ENCODE results near the gene MRM2.

The MRM2 gene

GRCh38 chr7:2278026-2278425 is 36.0 kb upstream of the MRM2 start:
- no peaks in the 10 kb centered on the region for H3K9me3 ChIP-seq (ENCODE audit: severe bottlenecking)
- no peak for TF ChIP-seq CTCF (IDR thresholded peaks at IDR 0.05; ENCODE audit: low read depth, low read length)
- no peaks in the 10 kb centered on the region for H3K27me3 ChIP-seq (ENCODE audit: insufficient read depth, low read depth, severe bottlenecking)
- DNase-seq, result no peak
- H3K36me3 ChIP-seq, result peaks cover 8% of the 10 kb centered on the region
- H3K4me3 ChIP-seq (ENCODE audit: low read depth, low read length), result no peak overlapping the region
- no peak overlapping the region for H3K27ac ChIP-seq

DNA sequence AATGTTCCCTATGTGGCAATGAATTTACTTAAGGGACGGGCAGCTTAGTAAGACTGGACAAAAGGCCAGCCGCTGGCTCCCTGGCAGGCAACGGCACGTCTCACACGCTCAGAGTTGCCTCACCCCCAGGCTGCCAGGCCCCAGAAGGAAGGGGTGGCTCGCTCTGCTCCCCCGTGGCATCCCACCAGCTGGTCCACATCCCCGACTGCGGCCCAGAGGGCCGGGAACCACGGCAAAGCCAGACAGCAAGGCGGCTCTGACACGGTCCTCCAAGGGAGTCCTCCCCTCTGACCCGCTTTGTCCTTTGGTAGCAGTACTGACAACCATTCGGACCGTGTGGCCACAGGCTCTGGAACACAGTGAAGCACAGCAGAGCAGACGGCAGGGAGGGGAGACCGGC is 34.1 kb upstream of the MRM2 start:
- H3K36me3 ChIP-seq, result peaks cover 12% of the 10 kb centered on the region
- no peak for DNase-seq
- no peaks in the 10 kb centered on the region for H3K9me3 ChIP-seq (ENCODE audit: severe bottlenecking)

GRCh38 chr7:2275101-2275500 is 33.1 kb upstream of the MRM2 start:
- H3K27ac ChIP-seq, result no peak overlapping the region
- H3K9me3 ChIP-seq (ENCODE audit: severe bottlenecking), result no peaks in the 10 kb centered on the region
- no peaks in the 10 kb centered on the region for H3K27me3 ChIP-seq (ENCODE audit: insufficient read depth, low read depth, severe bottlenecking)
- no peak for TF ChIP-seq CTCF (IDR thresholded peaks at IDR 0.05; ENCODE audit: low read depth, low read length)
- no peak overlapping the region for H3K4me3 ChIP-seq (ENCODE audit: low read depth, low read length)
- no peak for DNase-seq
- peaks cover 12% of the 10 kb centered on the region for H3K36me3 ChIP-seq

More for the DNA sequence above, 34.1 kb upstream of the MRM2 start:
- no peaks in the 10 kb centered on the region for H3K27me3 ChIP-seq (ENCODE audit: insufficient read depth, low read depth, severe bottlenecking)
- no peak for TF ChIP-seq CTCF (IDR thresholded peaks at IDR 0.05; ENCODE audit: low read depth, low read length)
- no peak overlapping the region for H3K27ac ChIP-seq
- no peak overlapping the region for H3K4me3 ChIP-seq (ENCODE audit: low read depth, low read length)

- no peak for TF ChIP-seq CTCF (IDR thresholded peaks at IDR 0.05; ENCODE audit: low read depth, low read length)
- H3K9me3 ChIP-seq (ENCODE audit: severe bottlenecking), result no peaks in the 10 kb centered on the region
- H3K36me3 ChIP-seq, result peaks cover 12% of the 10 kb centered on the region
- no peak overlapping the region for H3K4me3 ChIP-seq (ENCODE audit: low read depth, low read length)
- H3K27me3 ChIP-seq (ENCODE audit: insufficient read depth, low read depth, severe bottlenecking), result no peaks in the 10 kb centered on the region
- no peak for DNase-seq
- no peak overlapping the region for H3K27ac ChIP-seq
These were observed 32.7 kb upstream of the MRM2 start for GRCh38 chr7:2274666-2275065.

DNA sequence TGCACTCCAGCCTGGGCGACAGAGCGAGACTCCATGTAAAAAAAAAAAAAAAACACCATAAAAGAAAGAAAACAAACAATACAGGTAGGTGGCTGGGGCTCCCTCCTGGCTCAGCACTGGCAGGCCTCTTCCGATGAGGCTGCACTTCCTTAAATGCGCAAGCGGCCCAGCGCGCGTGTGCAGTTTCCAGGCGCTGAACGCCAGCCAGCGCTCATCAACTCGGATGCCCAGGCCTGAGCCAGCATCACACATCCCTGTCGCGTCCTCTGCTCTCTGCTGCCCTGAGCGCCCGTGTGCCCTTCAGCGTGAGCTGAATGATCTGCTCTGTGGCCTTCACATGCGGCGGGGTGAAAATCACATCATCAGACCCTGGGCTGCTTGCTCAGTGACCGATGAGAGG is 31.9 kb upstream of the MRM2 start:
- no peak for TF ChIP-seq CTCF (IDR thresholded peaks at IDR 0.05; ENCODE audit: low read depth, low read length)
- H3K4me3 ChIP-seq (ENCODE audit: low read depth, low read length), result no peak overlapping the region

DNA sequence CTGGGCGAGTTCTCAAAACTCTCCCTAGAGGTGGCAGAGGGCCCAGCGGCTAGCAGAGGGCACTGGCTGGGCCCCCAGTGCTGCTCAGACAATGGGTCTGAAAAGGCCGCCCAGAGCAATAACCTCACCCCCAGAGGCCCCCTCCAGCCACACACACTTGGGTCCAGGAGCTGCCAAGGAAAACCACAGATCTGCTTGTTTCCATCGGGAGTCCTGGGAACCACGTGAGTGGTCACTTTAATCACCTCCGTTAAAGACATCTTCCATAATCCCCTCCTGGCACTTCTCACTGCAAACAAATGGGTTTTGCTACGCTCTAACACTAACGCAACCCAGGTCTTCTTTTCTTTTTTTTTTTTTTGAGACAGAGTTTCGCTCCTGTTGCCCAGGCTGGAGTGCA is 30.0 kb upstream of the MRM2 start:
- peak; percentile 32 for DNase-seq
- peaks cover 12% of the 10 kb centered on the region for H3K36me3 ChIP-seq
- peak overlapping the region; percentile 18 for H3K4me3 ChIP-seq (ENCODE audit: low read depth, low read length)
- no peaks in the 10 kb centered on the region for H3K27me3 ChIP-seq (ENCODE audit: insufficient read depth, low read depth, severe bottlenecking)
- H3K27ac ChIP-seq, result peak overlapping the region; percentile 73
- H3K9me3 ChIP-seq (ENCODE audit: severe bottlenecking), result no peaks in the 10 kb centered on the region
- TF ChIP-seq CTCF (IDR thresholded peaks at IDR 0.05; ENCODE audit: low read depth, low read length), result no peak

More for the DNA sequence above, 31.9 kb upstream of the MRM2 start:
- H3K27me3 ChIP-seq (ENCODE audit: insufficient read depth, low read depth, severe bottlenecking), result no peaks in the 10 kb centered on the region
- H3K27ac ChIP-seq, result no peak overlapping the region
- H3K36me3 ChIP-seq, result peaks cover 12% of the 10 kb centered on the region
- DNase-seq, result no peak
- H3K9me3 ChIP-seq (ENCODE audit: severe bottlenecking), result no peaks in the 10 kb centered on the region

All from WERI-Rb-1 (cell line).